GM21786 (cell line): Measurements from ENCODE around the gene PAIP1.
"Not testable (repeated sequence)": the region's sequence is repeated elsewhere in the genome, so short reads cannot be mapped to it uniquely, and the experiment has no call there.

Experiments
- ATAC-seq: cut with Tn5 transposase; IDR thresholded peaks from one replicate; pipeline ENCODE4 v1.9.1; 2021; ENCODE audit not compliant: unreplicated experiment

The PAIP1 gene

DNA sequence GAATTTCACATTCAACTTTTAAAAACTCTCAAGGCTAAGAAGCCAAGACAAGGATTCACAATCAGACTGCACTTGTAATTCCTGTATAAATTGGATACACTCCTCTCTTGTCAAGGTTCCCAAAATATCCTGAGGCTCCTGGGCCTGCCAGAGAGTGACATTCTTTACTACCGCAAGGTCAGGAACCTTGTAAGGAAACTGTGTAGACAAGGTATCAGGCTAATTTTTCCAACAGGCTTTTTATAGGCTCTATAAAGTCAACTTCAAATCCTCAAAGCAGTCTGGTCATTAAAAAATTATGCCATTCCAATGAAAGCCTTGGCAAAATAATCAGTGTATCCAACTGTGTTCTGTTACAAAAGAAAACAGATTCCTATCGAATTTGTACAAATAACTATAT lies 15.5 kb upstream of the PAIP1 start:
- no peak for ATAC-seq

- ATAC-seq: no peak
These were observed 14.4 kb upstream of the PAIP1 start for GRCh38 chr5:43571237-43571636.

DNA sequence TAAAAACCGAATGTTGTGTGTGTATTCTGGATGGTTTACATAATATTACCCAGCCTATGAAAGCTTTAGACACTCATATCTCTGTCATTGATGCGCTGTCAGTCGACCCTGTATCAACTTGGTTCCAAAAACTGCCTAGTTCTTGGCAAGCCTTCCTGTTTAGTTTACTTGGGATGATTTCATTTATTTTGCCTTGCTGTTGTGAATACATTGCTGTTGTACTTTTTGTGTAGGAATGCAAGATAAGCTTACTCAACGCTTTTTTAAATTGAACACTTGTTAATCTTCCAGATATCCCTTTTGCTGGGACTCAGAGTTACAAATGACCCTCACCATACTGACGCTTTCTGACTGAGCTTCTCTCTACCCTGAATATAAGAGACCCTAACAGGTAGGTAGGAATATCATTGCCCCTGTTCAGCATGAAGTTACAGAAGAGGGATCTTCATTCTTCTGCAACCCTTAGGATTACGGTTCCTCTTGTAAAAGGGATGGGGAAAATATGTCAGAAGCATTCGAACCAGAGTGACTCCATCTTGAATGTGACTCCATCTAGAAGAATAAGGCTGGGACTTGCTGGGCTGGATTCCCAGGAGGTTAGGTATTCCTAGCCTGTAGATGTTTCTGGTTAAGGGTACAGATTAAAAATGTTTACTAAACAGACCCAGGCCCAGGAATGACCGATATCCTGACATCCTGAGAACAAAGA lies 13.7 kb upstream of the PAIP1 start:
- ATAC-seq: no peak

DNA sequence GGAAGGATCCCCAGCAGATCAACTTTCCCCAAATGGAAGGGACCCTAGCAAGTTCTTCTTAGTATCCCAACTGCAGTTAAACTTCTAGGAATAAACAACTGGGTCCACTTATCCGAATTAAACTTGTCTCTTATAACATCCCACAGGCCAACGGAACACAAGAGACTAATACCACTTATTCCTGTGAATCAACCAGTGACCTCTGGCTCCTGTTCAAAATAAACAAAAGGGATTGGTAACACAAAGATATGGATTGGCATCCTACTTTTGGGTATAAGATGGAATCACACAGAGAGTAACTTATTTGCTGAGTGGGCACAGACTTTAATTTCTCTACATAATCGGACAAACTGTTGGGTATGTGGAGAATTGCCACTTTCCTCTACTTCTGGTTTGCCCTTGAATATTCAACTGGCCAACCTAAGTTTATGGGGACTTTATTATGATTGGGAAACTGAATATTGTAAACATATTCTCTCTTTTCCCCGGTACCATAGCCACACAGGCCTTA lies 12.4 kb upstream of the PAIP1 start:
- ATAC-seq: no peak

DNA sequence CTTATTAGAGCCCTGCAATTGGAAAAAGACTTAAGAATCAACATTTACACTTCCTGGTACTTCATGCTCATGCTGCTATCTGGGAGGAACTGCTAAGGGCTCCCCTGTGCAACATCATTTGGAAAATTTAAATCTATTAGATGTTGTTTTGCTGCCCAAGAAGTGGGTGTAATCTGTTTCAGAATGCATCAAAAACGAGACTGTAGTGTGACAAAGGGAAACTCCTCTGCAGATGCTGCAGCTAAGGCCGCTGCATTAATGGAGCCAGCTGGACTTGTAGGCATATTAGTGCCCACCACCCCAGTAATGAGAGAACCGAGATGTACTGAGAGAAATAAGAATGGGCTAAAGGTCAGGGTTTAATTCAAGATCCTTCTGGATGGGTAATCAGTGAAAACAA lies 11.1 kb upstream of the PAIP1 start:
- no peak for ATAC-seq

- ATAC-seq: no peak
These were observed 8.2 kb upstream of the PAIP1 start for GRCh38 chr5:43565043-43565442.

- ATAC-seq: no peak
These were observed 7.5 kb upstream of the PAIP1 start for GRCh38 chr5:43564289-43564850.

- no peak for ATAC-seq
These were observed 6.4 kb upstream of the PAIP1 start for GRCh38 chr5:43563321-43563720.

DNA sequence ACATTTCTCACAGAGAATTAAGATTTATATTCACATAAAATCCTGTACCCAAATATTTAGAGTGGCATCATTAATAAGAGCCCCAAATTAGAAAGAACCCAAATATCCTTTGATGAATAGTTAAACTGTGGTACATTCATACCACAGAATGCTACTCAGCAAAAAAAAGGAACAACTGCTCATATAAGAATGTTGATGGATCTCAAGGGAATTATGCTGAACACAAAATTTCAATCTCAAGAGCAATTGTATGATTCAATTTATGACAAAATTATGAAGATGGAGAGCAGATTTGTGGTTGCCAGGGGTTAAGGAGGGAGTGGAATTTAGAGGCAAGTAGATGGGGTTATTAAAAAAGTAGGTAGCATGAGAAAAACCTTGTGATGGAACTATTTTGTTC lies 4.5 kb upstream of the PAIP1 start:
- ATAC-seq: no peak

GRCh38 chr5:43560128-43560527 lies 3.3 kb upstream of the PAIP1 start:
- ATAC-seq: no peak

DNA sequence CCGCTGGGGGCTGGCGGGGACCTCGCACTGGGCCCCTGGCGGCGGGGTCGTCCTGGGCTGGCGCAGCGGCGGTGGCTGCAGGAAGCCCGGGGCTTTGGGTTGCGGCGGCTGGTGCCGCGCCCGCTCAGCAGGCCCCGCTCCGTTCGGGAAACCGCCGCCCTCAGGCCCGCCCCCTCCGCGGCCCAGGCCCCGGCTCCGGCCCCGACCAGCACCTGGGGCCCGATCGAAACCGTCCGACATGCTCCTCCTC lies 345 bp downstream of the PAIP1 start:
- peak; percentile 85 for ATAC-seq

- peak; percentile 30 for ATAC-seq
These were observed 826 bp downstream of the PAIP1 start for GRCh38 chr5:43555895-43556606.

DNA sequence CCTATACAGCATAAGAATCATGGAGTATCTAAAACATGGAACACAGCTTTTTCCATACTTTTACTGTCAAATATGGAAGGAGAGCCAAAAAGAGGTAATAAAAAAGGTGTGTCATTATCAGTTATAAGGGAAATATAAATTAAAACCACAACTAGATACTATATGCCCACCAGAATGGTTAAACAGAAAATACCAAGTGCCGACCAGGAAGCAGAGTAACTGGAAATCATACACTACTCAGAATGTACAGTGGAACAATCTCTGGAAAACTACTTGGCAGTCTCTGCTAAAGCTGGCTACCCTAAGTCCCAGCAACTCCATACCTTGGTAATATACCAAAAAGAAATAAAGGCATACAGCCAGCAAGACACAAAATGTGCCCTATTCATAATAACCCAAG lies 2.4 kb downstream of the PAIP1 start:
- ATAC-seq: no peak

- no peak for ATAC-seq
These were observed 3.5 kb downstream of the PAIP1 start for GRCh38 chr5:43553381-43553780.

DNA sequence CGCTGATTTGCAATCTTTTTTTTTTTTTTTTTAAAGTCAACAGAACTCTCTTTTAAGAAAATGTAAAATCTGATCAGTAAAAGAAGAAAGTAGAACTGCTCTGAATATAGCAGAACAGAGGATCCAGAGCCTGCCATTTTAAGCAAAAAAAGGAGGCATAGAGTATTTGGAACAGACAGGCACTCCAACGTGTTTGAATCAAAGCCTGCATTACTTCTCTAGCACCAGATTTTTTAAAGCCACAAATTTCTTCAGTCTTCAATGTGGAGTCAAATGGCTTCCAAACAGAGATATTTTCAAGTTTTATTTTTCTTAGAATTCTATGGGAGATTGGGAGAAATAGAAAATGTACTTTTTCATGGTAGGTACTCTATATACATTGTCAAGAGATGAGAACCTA lies 5.1 kb downstream of the PAIP1 start:
- no peak for ATAC-seq

GRCh38 chr5:43549272-43549671 lies 7.6 kb downstream of the PAIP1 start:
- ATAC-seq: not testable (repeated sequence)

- no peak for ATAC-seq
These were observed 8.5 kb downstream of the PAIP1 start for GRCh38 chr5:43548358-43548757.

DNA sequence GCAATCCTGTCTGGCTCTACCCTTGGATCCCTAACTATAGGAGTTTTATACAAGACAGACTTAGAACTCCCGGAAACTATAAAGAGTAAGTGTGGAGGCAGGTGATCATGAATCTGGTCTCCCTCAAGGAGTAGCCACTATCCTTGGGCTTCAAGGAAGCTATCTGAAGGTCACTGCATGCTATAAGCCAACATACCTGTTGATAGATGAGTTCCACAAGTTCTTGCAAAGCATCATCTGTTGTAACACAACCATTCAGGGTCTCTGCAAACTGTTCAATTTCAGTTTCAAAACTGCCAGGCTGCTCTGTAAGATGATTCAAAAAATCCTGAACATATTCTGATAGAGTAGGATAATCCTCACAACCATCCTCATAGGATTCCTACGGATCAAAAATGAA lies 9.3 kb downstream of the PAIP1 start:
- no peak for ATAC-seq

DNA sequence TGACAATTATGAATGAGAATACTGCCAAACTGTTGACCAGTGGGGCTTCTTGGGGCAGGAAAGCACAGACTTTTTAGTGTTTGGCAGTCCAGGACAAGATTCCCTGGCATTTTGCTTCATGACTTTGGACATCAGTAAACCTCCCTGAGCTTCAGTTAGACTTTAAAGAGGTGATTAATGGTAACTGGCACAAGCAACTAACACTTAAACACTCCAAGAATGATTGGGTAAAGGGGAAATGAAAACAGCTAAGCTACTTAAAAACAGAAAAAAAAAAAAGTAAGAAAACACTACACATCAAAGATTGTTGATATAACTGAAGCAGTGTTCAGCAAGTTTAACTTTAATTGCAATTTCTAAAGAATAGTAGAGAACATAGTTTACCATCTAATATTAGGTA lies 13.4 kb downstream of the PAIP1 start:
- ATAC-seq: no peak

- no peak for ATAC-seq
These were observed 16.1 kb downstream of the PAIP1 start for GRCh38 chr5:43540746-43541145.

GRCh38 chr5:43536972-43537371 lies 19.9 kb downstream of the PAIP1 start:
- ATAC-seq: no peak

GRCh38 chr5:43533646-43534045 lies 23.2 kb downstream of the PAIP1 start:
- ATAC-seq: no peak

DNA sequence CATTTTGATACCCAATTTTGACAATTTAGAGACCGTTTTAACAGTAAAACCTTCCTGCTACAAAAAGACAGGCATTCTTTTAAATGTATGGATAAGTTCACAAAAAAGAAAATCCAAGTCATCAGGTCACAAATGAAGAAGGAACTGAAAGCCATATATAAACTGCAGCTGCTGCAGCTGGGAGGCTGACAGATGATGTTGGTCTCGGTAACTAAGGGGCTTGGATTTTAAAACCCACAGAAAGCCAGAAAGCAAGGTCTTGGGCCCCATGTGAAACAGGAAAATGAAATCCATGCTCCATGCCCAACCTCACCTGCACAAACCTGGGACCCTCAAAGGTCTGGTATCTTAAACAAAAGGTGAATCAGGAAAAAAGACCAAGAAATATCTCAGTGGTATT lies 26.2 kb downstream of the PAIP1 start:
- ATAC-seq: no peak
